IMR-90 (cell line): ENCODE results near the gene TRAF3IP1. TPM values are rescaled to one million over a fixed set of nuclear protein-coding genes. Genes with fewer than 3 reads are reported as not detected.

Source experiments
- ATAC-seq: fragments of 200-7000 bp; cut with Tn5 transposase; 2 replicates; pipeline ENCODE4 v1.9.1; 2020; ENCODE audit warnings: low read depth, mild to moderate bottlenecking, moderate library complexity
- BruUV-seq: library from RNA; stranded (reverse); fragments of 400-500 nt; replicated peaks from 2 replicates; lab custom pipeline; 2021; lab: Mats Ljungman, UMichigan
- CTCF ChIA-PET: fragments of 300-600 bp; formaldehyde crosslinking; extraction: SDS; loops from one replicate; lab custom pipeline; 2021; ENCODE audit warnings: antibody characterized with exemption; lab: Yijun Ruan, JAX
- POLR2A ChIA-PET: fragments of 300-600 bp; sonication (Branson Sonifier 250); formaldehyde crosslinking; loops from one replicate; lab custom pipeline; 2022; ENCODE audit warnings: antibody characterized with exemption; ENCODE audit not compliant: unreplicated experiment; lab: Charles Lee
- DNase-seq: peaks from one replicate; pipeline ENCODE4 v3.0.0; 2013
- H2AFZ ChIP-seq: replicated peaks from 2 replicates; pipeline ENCODE3; 2013; ENCODE audit warnings: low read length, mild to moderate bottlenecking; ENCODE audit not compliant: poor library complexity
- H2AK5ac ChIP-seq: 2 replicates; pipeline ENCODE4 v1.6.1; 2013; ENCODE audit warnings: low read depth, low read length, inconsistent platforms
- H2AK9ac ChIP-seq: replicated peaks from 2 replicates; pipeline ENCODE3; 2013; ENCODE audit warnings: mild to moderate bottlenecking, low read depth, low read length, moderate library complexity; ENCODE audit not compliant: poor library complexity
- H2BK120ac ChIP-seq: 2 replicates; pipeline ENCODE4 v1.6.1; 2013; ENCODE audit warnings: low read depth, low read length, inconsistent platforms
- H2BK15ac ChIP-seq: 3 replicates; pipeline ENCODE4 v1.6.1; 2013; ENCODE audit warnings: low read depth, low read length, inconsistent platforms
- H2BK20ac ChIP-seq: 2 replicates; pipeline ENCODE4 v1.6.1; 2013; ENCODE audit warnings: low read depth, mild to moderate bottlenecking, inconsistent platforms, low read length, moderate library complexity
- H2BK5ac ChIP-seq: 2 replicates; pipeline ENCODE4 v1.6.1; 2013; ENCODE audit warnings: mild to moderate bottlenecking, low read depth, low read length, inconsistent platforms; ENCODE audit not compliant: poor library complexity, severe bottlenecking
- H3K14ac ChIP-seq: replicated peaks from 2 replicates; pipeline ENCODE4 v1.6.1; 2013; ENCODE audit warnings: low read depth, low read length, inconsistent platforms
- H3K18ac ChIP-seq: 2 replicates; pipeline ENCODE4 v1.6.1; 2013; ENCODE audit warnings: low read depth, low read length, control low read depth
- H3K23ac ChIP-seq: 2 replicates; pipeline ENCODE4 v1.6.1; 2013; ENCODE audit warnings: low read depth, low read length, inconsistent platforms
- H3K27ac ChIP-seq: 2 replicates; pipeline ENCODE4 v1.5.1; 2013; ENCODE audit warnings: mild to moderate bottlenecking, control low read depth, low read length; ENCODE audit not compliant: insufficient read depth
- H3K27me3 ChIP-seq: 2 replicates; pipeline ENCODE4 v1.6.1; 2013; ENCODE audit warnings: low read length; ENCODE audit not compliant: control insufficient read depth, insufficient read depth
- H3K36me3 ChIP-seq: 2 replicates; pipeline ENCODE4 v1.6.1; 2013; ENCODE audit warnings: low read length, mixed read lengths; ENCODE audit not compliant: control insufficient read depth, insufficient read depth
- H3K4ac ChIP-seq: 2 replicates; pipeline ENCODE4 v1.6.1; 2013; ENCODE audit warnings: low read depth, low read length, inconsistent platforms
- H3K4me1 ChIP-seq: 2 replicates; pipeline ENCODE4 v1.6.1; 2013; ENCODE audit warnings: low read length, mixed read lengths; ENCODE audit not compliant: control insufficient read depth, insufficient read depth
- H3K4me2 ChIP-seq: 2 replicates; pipeline ENCODE4 v1.6.1; 2013; ENCODE audit warnings: low read depth, mild to moderate bottlenecking, control low read depth, low read length, moderate library complexity
- H3K4me3 ChIP-seq: 2 replicates; pipeline ENCODE4 v1.5.1; 2013; ENCODE audit warnings: low read depth, mild to moderate bottlenecking, control low read depth, low read length, moderate library complexity; ENCODE audit not compliant: insufficient read depth
- H3K56ac ChIP-seq: 2 replicates; pipeline ENCODE4 v1.6.1; 2013; ENCODE audit warnings: low read length, inconsistent platforms; ENCODE audit not compliant: insufficient read depth; ENCODE audit errors: extremely low read depth
- H3K79me1 ChIP-seq, 2 experiments: 2 replicates each; pipeline ENCODE4 v1.6.1; 2013; ENCODE audit warnings: low read length in 2 of 2, inconsistent platforms in 1 of 2, low read depth in 1 of 2
- H3K9ac ChIP-seq: 2 replicates; pipeline ENCODE4 v1.6.1; 2013; ENCODE audit warnings: low read depth, low read length, control low read depth
- H3K9me1 ChIP-seq: 2 replicates; pipeline ENCODE4 v1.6.1; 2013; ENCODE audit warnings: low read length, inconsistent platforms; ENCODE audit not compliant: insufficient read depth
- H3K9me3 ChIP-seq: 2 replicates; pipeline ENCODE4 v1.6.1; 2013; ENCODE audit warnings: low read length; ENCODE audit not compliant: control insufficient read depth, insufficient read depth
- H4K20me1 ChIP-seq: 2 replicates; pipeline ENCODE4 v1.6.1; 2013; ENCODE audit warnings: low read length, inconsistent platforms; ENCODE audit not compliant: insufficient read depth
- H4K5ac ChIP-seq: 2 replicates; pipeline ENCODE4 v1.6.1; 2013; ENCODE audit warnings: mild to moderate bottlenecking, low read depth, low read length, control low read depth
- H4K8ac ChIP-seq, 2 experiments: 2 replicates each; pipeline ENCODE4 v1.6.1; 2013; ENCODE audit warnings: low read depth in 2 of 2, low read length in 2 of 2, control low read depth in 1 of 2, inconsistent platforms in 1 of 2
- H4K91ac ChIP-seq: 2 replicates; pipeline ENCODE4 v1.6.1; 2013; ENCODE audit warnings: low read depth, low read length, inconsistent platforms; ENCODE audit not compliant: insufficient read depth
- BHLHE40 ChIP-seq: fragments of 150-350 bp; IDR thresholded peaks from 2 replicates; pipeline ENCODE4 v1.6.1; 2016; ENCODE audit warnings: mild to moderate bottlenecking, low read depth, low read length
- CEBPB ChIP-seq: IDR thresholded peaks from 2 replicates; pipeline ENCODE4 v1.6.1; 2012; ENCODE audit warnings: low read depth, low read length, improper control_type of control experiment
- MAFK ChIP-seq: IDR thresholded peaks from 2 replicates; pipeline ENCODE4 v1.6.1; 2012; ENCODE audit warnings: low read depth, low read length, improper control_type of control experiment
- RAD21 ChIP-seq: IDR thresholded peaks from 2 replicates; pipeline ENCODE4 v1.6.1; 2012; ENCODE audit warnings: low read length, improper control_type of control experiment
- WGBS, 2 experiments: methylation state at CpG; one replicate each; pipeline versions ENCODE4 v1.1.5 to v1.1.7; 2013; ENCODE audit warnings: missing lambda C conversion rate in 2 of 2; ENCODE audit not compliant: insufficient read length in 1 of 2; ENCODE audit errors: extremely low coverage in 2 of 2; 5-methylcytosine and 5-hydroxymethylcytosine counted together
- dilution Hi-C: fragments of 300-500 bp; cut with HindIII; formaldehyde crosslinking; loops from one replicate; pipeline ENCODE4 v1.14.3; 2018; ENCODE audit warnings: low sequenced_read_pairs; ENCODE audit not compliant: unreplicated experiment
- in situ Hi-C: fragments of 300-500 bp; cut with MboI; formaldehyde crosslinking; loops from 3 replicates; pipeline ENCODE4 v1.14.3; 2019; ENCODE audit warnings: low sequenced_read_pairs, inconsistent platforms, mixed read lengths
- intact Hi-C: fragments of 100-400 bp; cut with micrococcal nuclease; formaldehyde crosslinking; loops from 2 replicates; pipeline ENCODE4 v1.10.0; 2022
- polyA plus RNA-seq, 3 experiments: library from polyadenylated mRNA; depleted of rRNA; stranded (reverse); fragments of >200 nt; gene quantifications; 2 replicates each; pipeline ENCODE4 v1.2.3, GENCODE V29; 2012; ENCODE audit warnings: low replicate concordance in 1 of 3
- total RNA-seq: library from RNA; depleted of rRNA; stranded (reverse); fragments of >200 nt; gene quantifications from 2 replicates; pipeline ENCODE4 v1.2.3, GENCODE V29; 2012
- TF ChIP-seq, protein P1 (sequence below): fragments of 150-350 bp; IDR thresholded peaks from 2 replicates; pipeline ENCODE4 v1.6.1; 2017; ENCODE audit warnings: mild to moderate bottlenecking, antibody characterized with exemption, low read length, low read depth
- TF ChIP-seq, protein P2 (sequence below): fragments of 150-350 bp; IDR thresholded peaks from 2 replicates; pipeline ENCODE4 v1.6.1; 2016; ENCODE audit warnings: low read depth, mild to moderate bottlenecking, low read length, moderate library complexity, borderline replicate concordance
- TF ChIP-seq, protein P3 (sequence below): conservative IDR thresholded peaks from 2 replicates; pipeline ENCODE4 v1.5.1; 2012; ENCODE audit warnings: mild to moderate bottlenecking, low read depth, low read length, improper control_type of control experiment

The TRAF3IP1 gene
- total and polyA plus RNA-seq, 2 of the 4 experiments (the other 2 are of a cell fraction): 5.9 to 8.3 TPM

DNA sequence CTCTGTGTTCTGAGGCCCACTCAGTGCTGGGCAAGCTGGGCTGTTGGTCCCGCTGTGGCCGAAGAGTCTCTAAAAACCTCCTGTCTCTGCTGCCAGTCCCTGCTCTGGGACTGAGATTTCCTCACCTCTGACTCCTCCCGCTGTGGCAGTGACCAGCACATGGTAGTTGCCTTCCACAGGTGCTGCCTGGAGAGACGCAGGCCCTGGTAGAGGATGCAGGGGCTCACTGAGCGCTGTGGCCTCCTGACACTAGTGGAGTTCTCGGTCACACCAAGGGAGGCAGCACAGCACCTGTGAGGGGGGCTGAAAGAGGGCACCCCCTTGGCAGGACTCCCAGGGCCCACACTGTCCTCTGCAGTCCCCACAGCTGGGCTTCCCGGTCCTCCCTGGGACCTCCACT, 102.6 kb downstream of the TRAF3IP1 start:
- Histone ChIP-seq H3K9ac (no peak overlapping the region), H3K27ac (no peak overlapping the region), H2BK20ac (no peak overlapping the region), H3K4me3 (no peak overlapping the region), H3K9me1 (peaks cover 16% of the 10 kb centered on the region), H3K18ac (no peak overlapping the region), H3K36me3 (no peaks in the 10 kb centered on the region), H4K91ac (peak overlapping the region; percentile 35; the same call in 1 of the 2 replicates), H2BK5ac (no peak overlapping the region), H4K5ac (no peak overlapping the region), H3K4me1 (peaks cover 20% of the 10 kb centered on the region), H3K79me1 (peaks cover 7 to 21% of the 10 kb centered on the region in 2 experiments; a peak in 3 of 4 replicates), H4K20me1 (no peaks in the 10 kb centered on the region), H3K9me3 (no peaks in the 10 kb centered on the region), H3K4ac (peak overlapping the region; percentile 44; the same call in 1 of the 2 replicates), H2BK120ac (peak overlapping the region; percentile 7; the same call in 1 of the 2 replicates), H3K14ac (no peak overlapping the region), H3K4me2 (no peak overlapping the region), H3K56ac (no peak overlapping the region), H3K27me3 (no peaks in the 10 kb centered on the region), H2AK5ac (peak overlapping the region; percentile 72), H4K8ac (no peak overlapping the region), H2BK15ac (no peak overlapping the region), H2AFZ (no peak overlapping the region), H2AK9ac (peak overlapping the region; percentile 5), H3K23ac (no peak overlapping the region)
- in situ Hi-C loops: no loop called here
- POLR2A ChIA-PET: no interaction called here
- no TSS peak for BruUV-seq
- dilution Hi-C loops: no loop called here
- intact Hi-C loops: no loop called here
- ATAC-seq: no peak
- 100% methylated on average over 2 of the region's 7 CpGs; no CpG with 5 or more reads in 1 of the 2 experiments for WGBS, 2 experiments
- TF ChIP-seq, protein P1, sequence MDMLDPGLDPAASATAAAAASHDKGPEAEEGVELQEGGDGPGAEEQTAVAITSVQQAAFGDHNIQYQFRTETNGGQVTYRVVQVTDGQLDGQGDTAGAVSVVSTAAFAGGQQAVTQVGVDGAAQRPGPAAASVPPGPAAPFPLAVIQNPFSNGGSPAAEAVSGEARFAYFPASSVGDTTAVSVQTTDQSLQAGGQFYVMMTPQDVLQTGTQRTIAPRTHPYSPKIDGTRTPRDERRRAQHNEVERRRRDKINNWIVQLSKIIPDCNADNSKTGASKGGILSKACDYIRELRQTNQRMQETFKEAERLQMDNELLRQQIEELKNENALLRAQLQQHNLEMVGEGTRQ: no peak
- TF ChIP-seq CEBPB (no peak), BHLHE40 (no peak), MAFK (no peak), RAD21 (no peak)
- TF ChIP-seq, protein P2, sequence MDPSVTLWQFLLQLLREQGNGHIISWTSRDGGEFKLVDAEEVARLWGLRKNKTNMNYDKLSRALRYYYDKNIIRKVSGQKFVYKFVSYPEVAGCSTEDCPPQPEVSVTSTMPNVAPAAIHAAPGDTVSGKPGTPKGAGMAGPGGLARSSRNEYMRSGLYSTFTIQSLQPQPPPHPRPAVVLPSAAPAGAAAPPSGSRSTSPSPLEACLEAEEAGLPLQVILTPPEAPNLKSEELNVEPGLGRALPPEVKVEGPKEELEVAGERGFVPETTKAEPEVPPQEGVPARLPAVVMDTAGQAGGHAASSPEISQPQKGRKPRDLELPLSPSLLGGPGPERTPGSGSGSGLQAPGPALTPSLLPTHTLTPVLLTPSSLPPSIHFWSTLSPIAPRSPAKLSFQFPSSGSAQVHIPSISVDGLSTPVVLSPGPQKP: no peak
- TF ChIP-seq, protein P3, sequence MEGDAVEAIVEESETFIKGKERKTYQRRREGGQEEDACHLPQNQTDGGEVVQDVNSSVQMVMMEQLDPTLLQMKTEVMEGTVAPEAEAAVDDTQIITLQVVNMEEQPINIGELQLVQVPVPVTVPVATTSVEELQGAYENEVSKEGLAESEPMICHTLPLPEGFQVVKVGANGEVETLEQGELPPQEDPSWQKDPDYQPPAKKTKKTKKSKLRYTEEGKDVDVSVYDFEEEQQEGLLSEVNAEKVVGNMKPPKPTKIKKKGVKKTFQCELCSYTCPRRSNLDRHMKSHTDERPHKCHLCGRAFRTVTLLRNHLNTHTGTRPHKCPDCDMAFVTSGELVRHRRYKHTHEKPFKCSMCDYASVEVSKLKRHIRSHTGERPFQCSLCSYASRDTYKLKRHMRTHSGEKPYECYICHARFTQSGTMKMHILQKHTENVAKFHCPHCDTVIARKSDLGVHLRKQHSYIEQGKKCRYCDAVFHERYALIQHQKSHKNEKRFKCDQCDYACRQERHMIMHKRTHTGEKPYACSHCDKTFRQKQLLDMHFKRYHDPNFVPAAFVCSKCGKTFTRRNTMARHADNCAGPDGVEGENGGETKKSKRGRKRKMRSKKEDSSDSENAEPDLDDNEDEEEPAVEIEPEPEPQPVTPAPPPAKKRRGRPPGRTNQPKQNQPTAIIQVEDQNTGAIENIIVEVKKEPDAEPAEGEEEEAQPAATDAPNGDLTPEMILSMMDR: no peak
- CTCF ChIA-PET: no interaction called here
- DNase-seq: no peak
